Ureter (tissue), 1 donor: ENCODE data around the gene NDUFS2. TPM values are rescaled to one million over a fixed set of nuclear protein-coding genes. Genes with fewer than 3 reads are reported as not detected.

Experiments used
- DNase-seq: peaks from one replicate; pipeline ENCODE4 v3.0.0-alpha.2; 2020; ENCODE audit warnings: low spot score
- total RNA-seq: library from RNA; stranded (reverse); gene quantifications from one replicate; pipeline ENCODE4 v1.2.4, GENCODE V29; 2023
- donor health status: DM: yes; HTN: yes; CAD: no.

The NDUFS2 gene
- total RNA-seq, 1 donor from 2014 or later = 94.1 TPM

DNA sequence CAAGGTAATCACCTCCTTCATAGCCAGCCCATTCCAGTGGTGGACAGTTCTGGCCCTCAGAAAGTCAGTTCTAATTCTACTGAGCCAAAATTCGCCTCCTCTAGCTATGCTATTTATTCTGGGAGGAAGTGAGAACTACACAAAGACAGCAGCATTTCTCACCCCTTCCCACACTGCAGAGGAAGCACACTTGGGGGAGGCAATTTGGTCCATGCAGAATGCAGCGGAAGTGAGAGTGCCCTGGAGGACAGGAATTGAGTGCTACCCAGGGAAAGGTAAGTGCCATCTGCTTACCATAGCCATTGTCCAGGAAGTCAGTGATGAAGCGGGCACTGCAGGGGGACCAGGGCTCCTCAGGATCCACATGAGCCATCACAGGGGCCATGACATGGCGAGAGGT is 7.0 kb upstream of the NDUFS2 start:
- no peak for DNase-seq

DNA sequence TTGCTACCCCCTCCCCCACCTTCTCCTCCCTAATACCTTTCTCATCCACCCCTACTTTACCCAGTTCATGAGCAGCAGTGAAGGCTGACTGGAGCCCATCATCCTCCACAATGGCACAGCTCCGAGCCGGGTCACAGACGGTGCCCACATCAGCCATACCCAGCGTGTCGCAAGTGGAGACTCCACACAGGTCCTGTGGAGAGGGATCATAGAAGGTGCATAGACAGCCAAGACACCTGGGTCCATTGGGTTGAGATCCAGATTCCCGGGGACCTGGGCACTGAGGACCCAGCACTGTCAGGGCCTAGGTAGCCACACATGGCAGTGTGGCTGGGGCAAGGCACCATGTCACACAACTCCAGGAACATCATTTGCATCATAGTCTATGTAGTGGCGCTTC is 6.1 kb upstream of the NDUFS2 start:
- DNase-seq = no peak

DNA sequence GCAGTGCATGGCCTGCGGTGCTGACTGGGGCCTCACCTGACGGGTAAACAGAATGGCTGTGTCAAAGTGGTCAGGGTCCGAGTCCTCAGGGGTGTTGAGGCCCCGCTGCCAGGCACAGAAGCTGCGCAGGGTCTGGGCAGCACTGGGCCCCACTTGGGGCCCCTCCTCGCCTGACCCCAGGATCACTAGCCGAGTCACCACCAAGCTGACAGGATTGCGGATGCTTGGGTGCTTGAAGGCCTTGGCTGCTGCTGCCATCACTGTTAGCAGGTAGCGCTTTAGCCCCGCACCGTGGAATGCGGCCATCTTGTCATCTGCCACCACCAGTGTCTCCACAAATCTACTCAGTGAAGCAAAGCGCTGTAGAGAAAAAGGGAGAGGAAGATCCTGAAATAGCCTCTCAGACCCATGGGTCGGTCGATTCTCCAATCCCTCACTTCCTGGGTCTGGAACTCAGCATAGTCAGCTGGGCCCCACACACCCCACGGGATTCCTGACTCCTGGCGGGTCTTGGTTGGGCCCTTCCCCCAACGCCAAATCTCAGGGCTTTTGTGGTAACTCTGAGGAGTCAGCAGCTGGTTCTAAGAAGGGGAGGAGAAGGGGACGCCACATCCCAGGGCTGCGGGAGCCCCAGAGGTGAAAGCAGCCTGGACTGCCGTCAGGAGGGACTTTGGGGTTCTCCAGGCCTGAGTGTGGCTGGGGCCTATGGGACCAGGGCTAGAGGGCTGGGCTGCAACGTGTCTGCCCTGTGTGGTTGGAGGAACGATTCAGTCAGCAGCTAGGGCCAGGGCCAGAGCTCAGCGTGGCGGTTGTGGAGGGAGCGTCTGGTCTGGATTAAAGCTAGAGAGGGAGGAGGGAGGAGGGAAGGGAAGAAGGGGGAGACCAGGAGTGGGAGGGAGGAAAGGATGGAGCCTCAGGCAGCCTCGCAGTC is 5.4 kb upstream of the NDUFS2 start:
- no peak for DNase-seq

DNA sequence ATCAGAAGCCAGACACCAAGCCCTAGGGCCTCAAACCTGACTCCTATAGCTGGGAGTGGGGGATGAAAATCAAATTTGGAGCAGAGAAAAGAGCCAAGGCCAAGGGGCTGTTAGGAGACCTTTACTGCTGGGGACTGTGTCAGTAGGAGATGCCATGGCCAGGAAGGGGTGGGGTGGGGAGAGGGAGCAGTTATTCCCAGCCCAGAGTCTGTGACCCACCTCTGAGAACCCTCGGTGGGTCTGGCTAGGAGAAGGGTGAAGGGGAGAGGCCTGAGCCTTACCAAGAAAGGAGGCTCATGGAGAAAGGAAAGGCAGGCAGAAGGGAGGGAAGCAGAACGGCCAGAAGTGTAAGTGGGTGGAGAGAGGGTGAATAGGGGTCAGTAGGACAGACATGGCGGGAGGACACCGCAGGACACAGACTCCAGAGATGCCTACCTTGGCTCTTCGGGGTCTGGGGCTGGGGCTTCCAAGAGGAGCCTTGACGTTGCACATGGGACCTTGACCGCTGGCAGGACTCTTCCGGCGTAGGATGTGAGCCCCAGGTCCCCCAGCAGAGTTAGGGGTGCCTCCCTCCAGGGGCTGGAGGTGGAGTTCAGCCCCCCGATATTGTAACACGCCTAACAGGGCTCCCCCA is 4.5 kb upstream of the NDUFS2 start:
- DNase-seq = no peak

- DNase-seq = no peak
These were observed 3.8 kb upstream of the NDUFS2 start for GRCh38 chr1:161198194-161198896.

DNA sequence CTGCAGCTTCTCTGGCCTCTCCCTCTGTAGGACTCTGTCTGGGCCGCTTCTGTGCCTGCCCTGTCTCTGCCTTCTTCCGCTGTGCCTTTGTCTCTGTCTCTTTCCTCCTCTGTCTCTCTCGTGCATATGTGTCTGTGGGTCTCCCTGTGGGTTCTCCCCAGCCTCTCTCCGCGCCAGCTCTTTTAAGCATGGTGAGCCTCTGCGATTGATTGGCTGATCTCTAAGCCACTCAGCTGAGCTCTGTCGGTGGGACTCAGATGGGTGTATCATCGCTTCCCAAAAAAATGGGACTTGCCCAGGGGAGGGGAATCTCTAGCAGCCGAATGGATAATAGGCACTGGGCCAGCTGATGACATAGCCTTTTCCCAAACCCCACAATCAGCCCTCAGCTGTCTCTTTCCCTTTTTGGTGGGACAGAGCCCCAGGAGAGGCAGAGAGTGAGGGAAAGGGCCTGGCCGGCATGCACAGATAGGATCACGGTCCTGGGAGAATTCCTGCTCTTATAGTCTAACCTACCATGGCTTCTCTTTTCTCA is 3.2 kb upstream of the NDUFS2 start, which contains the start of gene ADAMTS4:
TSS of gene ADAMTS4 (minus strand) at position 158 of the 535 bp plus-strand sequence. CDS start 427 bp downstream, outside the sequence.
- DNase-seq = peak; percentile 77

DNA sequence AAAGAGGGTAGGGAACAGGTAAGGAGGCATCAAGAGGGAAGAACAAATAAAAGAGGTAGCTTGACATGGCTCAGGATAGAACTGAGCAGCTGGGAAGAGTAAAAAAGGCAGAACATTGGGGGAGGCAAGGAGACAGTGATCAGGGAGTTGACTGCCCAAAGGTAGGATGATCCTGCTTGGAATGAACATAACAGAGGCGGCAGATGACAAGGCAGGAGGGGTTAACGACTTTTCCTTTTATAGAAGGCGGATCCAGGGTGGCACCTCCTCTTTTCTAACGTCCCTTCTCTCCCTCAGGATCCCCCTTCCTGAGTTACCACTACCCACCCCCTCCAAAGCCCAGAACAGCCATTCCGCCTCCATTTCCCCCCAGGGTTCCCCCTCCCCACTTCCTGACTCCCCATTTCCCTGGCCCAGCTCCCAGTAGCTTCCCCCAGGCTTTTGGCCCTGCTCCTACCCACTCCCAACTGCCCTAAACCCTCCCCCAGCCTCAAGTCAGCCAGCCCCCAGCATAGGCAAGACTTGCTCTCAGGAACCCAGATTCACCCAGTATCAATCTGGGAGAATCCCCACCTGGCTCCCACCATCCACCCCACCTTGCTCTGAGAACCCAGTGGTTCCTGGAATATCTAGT is 2.5 kb upstream of the NDUFS2 start:
- no peak for DNase-seq

DNA sequence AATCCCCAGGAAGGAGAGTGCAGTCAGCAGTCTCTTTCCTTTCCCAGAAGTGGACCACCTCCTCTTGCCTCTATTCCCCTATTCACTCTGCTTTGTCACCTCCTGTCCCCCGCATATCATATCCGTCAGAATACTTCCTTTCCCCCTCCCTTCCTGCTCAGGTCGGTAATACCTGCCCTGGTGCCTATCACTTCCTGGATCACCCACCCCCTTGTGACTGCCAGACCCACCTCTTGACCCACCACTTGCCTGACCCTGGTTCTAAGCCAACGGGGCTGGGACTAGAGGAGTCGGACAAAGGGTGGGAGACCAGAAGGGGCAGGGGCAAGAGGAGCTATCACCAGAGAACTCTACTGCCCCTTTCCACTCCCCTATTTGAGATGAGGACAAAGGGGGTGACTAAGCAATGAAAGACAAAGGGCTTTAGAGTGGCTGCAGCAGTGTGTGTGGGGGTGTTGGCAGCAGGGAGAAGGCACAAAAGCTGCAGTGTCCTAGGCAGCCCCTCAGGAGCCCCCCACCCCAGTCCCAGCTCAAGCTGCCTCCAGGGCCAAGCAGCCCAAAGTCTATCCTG is 1.7 kb upstream of the NDUFS2 start:
- DNase-seq = no peak

DNA sequence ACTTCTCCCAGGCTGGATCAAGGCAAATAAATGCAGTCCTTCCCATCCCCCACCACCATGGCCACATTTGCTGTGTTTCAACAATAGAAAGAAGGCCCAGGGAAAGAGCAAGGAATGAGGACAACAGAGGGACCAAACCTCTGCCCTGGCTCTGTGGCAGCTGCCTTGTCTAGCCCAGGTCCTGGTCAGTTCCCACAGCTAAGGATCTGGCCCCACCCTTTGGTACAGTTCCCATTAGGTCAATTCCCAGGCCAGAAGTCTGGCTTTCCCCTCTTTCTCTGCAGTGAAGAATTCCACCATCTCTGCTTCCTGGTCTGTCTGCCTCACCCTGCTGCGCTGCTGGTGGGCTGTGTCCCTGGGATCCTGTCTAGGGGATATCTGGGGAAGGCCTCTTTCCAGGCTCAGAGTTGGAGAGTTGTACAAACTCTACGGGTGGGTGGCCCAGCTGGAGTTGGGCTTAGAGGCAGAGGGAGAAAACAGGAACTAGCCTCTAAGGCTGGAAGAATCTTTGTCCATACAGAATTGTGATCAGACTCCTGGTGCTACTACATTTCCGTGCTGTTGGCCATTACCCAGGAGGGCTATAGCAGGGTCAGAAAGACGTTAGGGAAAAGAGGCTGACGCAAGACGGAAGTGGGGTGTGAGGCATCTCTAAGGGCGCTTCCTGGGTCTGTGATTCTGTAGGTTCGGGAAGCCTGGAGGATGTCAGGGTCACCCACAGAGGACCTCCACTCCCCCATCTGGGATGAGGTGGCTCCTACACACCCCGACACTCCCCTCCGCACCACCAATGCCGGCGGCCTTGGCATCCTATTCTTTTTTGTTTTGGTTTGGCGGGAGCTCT is 953 bp upstream of the NDUFS2 start:
- peak; percentile 70 for DNase-seq

- DNase-seq = no peak
These were observed 4.4 kb downstream of the NDUFS2 start for GRCh38 chr1:161206411-161207140.

- no peak for DNase-seq
These were observed 5.0 kb downstream of the NDUFS2 start for GRCh38 chr1:161207173-161207572.

DNA sequence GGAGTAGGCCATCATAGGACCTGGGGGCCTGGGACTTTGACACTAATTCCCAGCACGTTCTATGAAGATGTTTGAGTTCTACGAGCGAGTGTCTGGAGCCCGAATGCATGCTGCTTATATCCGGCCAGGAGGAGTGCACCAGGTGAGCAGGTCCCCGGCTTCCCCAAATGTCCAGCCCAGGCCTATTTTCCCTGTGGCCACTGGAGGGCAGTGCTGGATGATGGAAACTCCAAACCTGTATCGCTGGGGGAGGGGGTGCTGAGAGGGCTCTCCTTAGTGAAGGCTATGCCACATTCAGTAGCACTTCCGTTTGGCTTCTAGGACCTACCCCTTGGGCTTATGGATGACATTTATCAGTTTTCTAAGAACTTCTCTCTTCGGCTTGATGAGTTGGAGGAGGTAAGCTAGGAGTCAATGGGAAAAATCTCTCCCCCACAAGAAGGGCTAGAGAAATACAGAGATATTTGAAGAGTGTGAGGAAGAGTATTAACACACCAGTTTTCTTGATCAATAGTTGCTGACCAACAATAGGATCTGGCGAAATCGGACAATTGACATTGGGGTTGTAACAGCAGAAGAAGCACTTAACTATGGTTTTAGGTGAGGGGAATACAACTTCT is 7.7 kb downstream of the NDUFS2 start:
- peak; percentile 75 for DNase-seq

DNA sequence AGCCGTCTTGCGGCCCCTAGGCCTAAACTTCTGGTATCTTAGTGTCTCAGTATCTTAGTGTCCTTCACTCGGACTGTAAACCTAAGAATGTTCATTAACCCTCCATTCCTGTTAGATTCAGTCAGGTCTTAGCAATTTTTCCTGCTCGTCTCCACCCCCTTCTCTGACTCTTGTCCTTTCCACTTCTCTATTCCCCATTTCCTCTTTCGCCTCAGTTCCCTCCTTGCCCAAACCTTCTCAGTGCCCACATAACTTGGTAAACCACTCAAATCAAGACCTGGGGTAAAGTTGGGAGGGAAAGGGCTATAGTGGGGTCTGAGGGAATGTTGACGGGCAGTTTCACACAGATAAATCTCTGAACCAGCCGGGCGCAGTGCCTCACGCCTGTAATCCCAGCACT is 12.2 kb downstream of the NDUFS2 start:
- DNase-seq = no peak

- no peak for DNase-seq
These were observed 12.9 kb downstream of the NDUFS2 start, which contains the start of gene FCER1G for GRCh38 chr1:161215076-161215475. TSS of gene FCER1G (plus strand) at chr1:161215295. CDS start at chr1:161215322, 27 bp downstream.

DNA sequence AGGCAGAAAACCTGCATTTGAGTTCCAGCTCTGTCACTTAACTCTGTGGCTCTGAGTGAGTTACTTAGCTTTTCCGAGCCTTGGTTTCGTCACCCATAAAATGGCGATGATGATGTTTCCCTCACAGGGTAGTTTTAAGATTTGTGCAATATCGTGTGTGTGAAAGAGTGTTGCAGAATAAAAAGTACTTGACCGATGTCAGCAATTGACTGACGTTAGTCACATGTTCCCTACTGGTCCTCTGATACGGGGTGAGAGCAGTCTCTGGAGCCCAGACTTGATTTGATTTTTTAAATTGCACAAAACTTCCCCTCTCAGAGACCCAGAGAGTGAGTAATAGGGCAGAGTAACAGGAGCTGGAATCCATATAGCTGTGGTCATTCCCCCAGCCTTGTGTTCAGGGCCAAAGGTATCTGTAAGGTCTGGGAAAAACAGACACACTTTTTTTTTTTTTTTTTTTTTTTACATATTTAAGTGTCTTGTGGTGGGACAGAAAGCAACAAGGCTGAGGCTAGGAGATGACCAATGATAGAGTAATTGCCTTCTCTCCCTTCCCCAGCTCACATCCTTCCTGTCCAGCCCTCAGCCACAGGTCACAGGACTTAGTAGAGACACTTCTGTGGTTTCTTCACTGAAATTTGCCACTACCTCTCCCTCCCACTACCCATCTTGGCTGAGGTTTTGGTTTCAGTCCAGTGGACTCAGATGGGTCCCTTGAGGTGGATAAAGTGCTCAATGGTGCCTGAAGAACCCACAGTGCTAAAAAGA is 15.0 kb downstream of the NDUFS2 start:
- no peak for DNase-seq

- no peak for DNase-seq
These were observed 15.7 kb downstream of the NDUFS2 start for GRCh38 chr1:161217831-161218230.

DNA sequence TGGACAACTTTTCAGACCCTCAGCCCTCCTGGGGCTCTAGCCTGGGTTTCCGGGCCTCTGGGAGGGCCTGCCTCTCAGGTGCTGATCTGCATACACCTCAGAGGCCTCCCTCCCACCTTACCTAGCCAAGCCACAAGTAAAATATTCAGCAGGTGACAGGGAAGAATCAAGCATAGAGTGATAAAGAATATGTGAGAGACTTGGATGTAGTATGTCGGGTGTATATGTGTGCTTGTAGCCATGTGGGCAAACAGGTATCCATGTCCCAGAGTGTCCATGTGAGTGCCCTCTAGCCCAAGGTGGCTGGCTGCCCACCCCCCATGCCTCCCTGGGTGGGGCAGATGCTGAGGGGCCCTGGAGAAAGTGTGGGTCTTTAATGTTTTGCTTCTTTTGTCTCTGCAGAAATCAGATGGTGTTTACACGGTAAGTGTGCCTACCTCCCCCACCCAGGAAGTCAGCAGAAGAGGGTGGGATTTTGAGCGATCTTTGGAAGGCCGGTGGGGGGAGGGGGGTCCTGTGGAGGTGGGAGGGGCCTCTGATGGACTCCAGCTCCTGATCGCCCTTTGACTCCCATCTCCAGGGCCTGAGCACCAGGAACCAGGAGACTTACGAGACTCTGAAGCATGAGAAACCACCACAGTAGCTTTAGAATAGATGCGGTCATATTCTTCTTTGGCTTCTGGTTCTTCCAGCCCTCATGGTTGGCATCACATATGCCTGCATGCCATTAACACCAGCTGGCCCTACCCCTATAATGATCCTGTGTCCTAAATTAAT is 16.3 kb downstream of the NDUFS2 start:
- DNase-seq = no peak
